Type B pancreatic cell (in vitro differentiated cells): ENCODE measurements around the gene UTS2B. TPM values are rescaled to one million over a fixed set of nuclear protein-coding genes. Genes with fewer than 3 reads are reported as not detected.
"Not testable (repeated sequence)": the region's sequence is repeated elsewhere in the genome, so short reads cannot be mapped to it uniquely, and the experiment has no call there.

ENCODE experiments used
- DNase-seq: peaks from one replicate; pipeline ENCODE4 v3.0.0; 2021; ENCODE audit warnings: mixed read lengths; ENCODE audit not compliant: unreplicated experiment; ENCODE audit errors: extremely low spot score
- H3K27ac Mint-ChIP-seq: 2 replicates; pipeline ENCODE4 v1.8.0; 2021; ENCODE audit warnings: mild to moderate bottlenecking, mixed read lengths
- H3K27me3 Mint-ChIP-seq: 2 replicates; pipeline ENCODE4 v1.8.0; 2021; ENCODE audit warnings: mixed read lengths
- H3K36me3 Mint-ChIP-seq: 2 replicates; pipeline ENCODE4 v1.8.0; 2021; ENCODE audit warnings: mixed read lengths
- H3K4me1 Mint-ChIP-seq: one replicate; pipeline ENCODE4 v1.8.0; 2021; ENCODE audit warnings: mixed read lengths; ENCODE audit not compliant: unreplicated experiment
- H3K4me3 Mint-ChIP-seq: 2 replicates; pipeline ENCODE4 v1.8.0; 2021; ENCODE audit warnings: mild to moderate bottlenecking, mixed read lengths
- H3K9me3 Mint-ChIP-seq: 2 replicates; pipeline ENCODE4 v1.8.0; 2021; ENCODE audit warnings: mixed read lengths
- CTCF ChIP-seq: fragments of 200-600 bp; sonication (generic); conservative IDR thresholded peaks from 2 replicates; pipeline ENCODE4 v1.5.0; 2021; ENCODE audit warnings: antibody characterized with exemption, mild to moderate bottlenecking
- total RNA-seq: library from RNA; stranded (reverse); gene quantifications from 2 replicates; pipeline ENCODE4 v1.2.1, GENCODE V29; 2021; ENCODE audit warnings: low replicate concordance

Gene UTS2B
- total RNA-seq, 1 donor from 2014 or later, result 0.58 TPM

- H3K4me3 Mint-ChIP-seq, result no peak overlapping the region
- no peaks in the 10 kb centered on the region for H3K4me1 Mint-ChIP-seq
- TF ChIP-seq CTCF, result no peak
- H3K36me3 Mint-ChIP-seq, result no peaks in the 10 kb centered on the region
- H3K27me3 Mint-ChIP-seq, result no peaks in the 10 kb centered on the region
- no peak overlapping the region for H3K27ac Mint-ChIP-seq
- no peaks in the 10 kb centered on the region for H3K9me3 Mint-ChIP-seq
- no peak for DNase-seq
Observed at GRCh38 chr3:191246630-191247029, 83.7 kb downstream of the UTS2B start.

DNA sequence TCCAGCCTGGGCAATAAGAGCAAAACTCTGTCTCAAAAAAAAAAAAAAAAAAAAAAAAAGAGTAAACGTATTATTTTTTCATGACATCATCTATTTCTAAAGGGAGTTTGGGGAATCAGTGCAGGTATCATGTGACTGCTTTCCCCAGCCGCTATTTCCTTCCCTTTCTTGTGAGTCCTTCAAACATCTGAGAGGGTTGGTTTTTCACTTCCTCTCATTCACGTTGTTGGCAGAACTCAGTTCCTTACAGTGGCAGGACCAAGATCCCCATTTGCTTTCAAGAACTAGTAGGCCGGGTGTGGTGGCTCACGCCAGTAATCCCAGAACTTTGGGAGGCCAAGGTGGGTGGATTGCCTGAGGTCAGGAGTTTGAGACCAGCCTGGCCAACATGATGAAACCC is 84.3 kb downstream of the UTS2B start:
- H3K4me3 Mint-ChIP-seq, H3K9me3 Mint-ChIP-seq, H3K27me3 Mint-ChIP-seq, DNase-seq, H3K27ac Mint-ChIP-seq, H3K36me3 Mint-ChIP-seq, H3K4me1 Mint-ChIP-seq: not testable (repeated sequence)

DNA sequence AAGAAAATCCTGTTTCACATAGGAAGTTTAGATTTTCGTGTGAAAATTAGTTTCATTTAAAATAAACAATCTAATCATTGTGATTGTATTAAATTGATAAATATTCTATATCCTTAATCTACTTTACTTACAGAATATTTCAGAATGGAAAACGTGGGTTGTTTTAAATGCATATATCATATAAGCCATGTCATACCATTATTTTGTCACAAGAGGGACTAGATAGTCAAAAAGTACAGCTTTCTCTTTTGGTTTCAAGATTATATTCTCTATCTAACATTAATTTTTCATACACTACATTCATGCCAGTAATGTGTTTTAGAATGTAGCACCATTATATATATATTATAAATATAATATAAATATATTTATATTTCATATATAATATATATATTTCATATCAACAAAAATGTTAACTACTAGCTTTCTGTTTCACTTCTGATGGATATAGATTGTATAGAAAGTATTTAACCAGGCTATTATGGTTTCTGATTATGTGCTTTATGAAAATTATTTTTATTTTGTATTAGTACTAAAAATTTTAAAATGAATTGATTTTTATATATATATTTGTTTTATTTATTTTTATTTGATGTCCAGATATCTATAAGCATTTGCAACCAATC is 86.0 kb downstream of the UTS2B start:
- Mint-ChIP-seq H3K4me3 (no peak overlapping the region), H3K27me3 (no peaks in the 10 kb centered on the region), H3K9me3 (no peaks in the 10 kb centered on the region), H3K36me3 (no peaks in the 10 kb centered on the region), H3K27ac (no peak overlapping the region), H3K4me1 (no peaks in the 10 kb centered on the region)
- DNase-seq, result no peak
- TF ChIP-seq CTCF, result peak; percentile 72

GRCh38 chr3:191240486-191240885 is 89.8 kb downstream of the UTS2B start:
- no peak for TF ChIP-seq CTCF
- Mint-ChIP-seq H3K4me3 (no peak overlapping the region), H3K27ac (no peak overlapping the region), H3K27me3 (no peaks in the 10 kb centered on the region), H3K4me1 (no peaks in the 10 kb centered on the region), H3K36me3 (no peaks in the 10 kb centered on the region), H3K9me3 (no peaks in the 10 kb centered on the region)
- no peak for DNase-seq

DNA sequence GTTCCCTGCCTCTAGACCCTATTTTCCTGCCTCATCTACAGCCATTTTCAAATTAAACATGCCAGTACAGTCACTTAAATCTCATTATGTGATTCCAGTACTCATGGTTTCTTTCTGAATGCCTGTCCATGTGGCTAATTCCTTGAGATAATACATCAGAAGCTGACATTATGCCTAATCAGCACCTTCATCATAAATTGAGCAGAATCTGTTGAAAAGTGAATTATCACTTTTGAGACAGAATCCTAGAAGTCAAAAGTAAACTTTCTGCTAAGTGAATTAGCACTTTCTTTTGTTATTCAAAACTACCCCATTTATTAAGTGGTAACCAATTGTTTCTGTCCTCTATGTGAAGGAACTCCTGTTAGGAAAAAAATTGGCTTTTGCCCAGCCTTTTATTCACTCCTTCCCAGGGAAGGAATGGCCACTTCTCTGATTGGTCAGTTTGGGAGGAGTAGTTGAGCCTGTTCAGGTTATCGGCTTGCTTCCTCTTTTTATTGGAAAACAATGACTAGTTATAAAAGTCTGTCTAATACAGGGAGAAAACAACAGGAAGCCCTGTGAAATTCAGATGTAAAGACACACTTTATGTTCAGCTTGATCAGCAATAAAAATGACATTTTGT is 90.8 kb downstream of the UTS2B start:
- H3K4me1 Mint-ChIP-seq, result no peaks in the 10 kb centered on the region
- no peak overlapping the region for H3K27ac Mint-ChIP-seq
- no peak overlapping the region for H3K4me3 Mint-ChIP-seq
- no peaks in the 10 kb centered on the region for H3K27me3 Mint-ChIP-seq
- no peak for TF ChIP-seq CTCF
- no peak for DNase-seq
- H3K36me3 Mint-ChIP-seq, result no peaks in the 10 kb centered on the region
- no peaks in the 10 kb centered on the region for H3K9me3 Mint-ChIP-seq

DNA sequence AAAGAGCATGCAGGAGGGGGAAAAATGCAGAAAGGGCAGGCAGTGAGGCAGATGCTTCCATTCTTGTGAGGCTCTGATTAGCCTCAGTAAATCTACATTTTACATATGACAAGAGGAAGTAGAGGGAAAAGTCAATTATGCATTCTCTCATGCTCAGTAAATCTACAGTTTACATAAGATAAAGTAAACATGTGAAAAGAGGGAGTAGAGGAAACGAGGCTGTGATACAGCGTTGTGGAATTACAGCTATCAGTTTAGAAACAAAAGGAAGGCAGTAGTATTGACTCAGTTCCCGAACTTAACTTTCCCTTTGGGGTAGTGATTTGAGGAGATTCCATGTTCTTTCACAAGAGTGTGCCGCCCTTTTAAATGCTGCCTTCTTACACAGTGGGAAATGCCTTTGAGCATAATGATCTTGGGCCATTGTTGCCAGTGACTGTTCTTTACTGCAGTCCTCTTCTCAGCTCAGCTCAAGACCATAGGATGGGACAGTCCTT is 92.0 kb downstream of the UTS2B start:
- H3K27me3 Mint-ChIP-seq, result no peaks in the 10 kb centered on the region
- no peaks in the 10 kb centered on the region for H3K4me1 Mint-ChIP-seq
- no peak for TF ChIP-seq CTCF
- H3K36me3 Mint-ChIP-seq, result no peaks in the 10 kb centered on the region
- DNase-seq, result no peak
- H3K27ac Mint-ChIP-seq, result no peak overlapping the region
- no peak overlapping the region for H3K4me3 Mint-ChIP-seq
- no peaks in the 10 kb centered on the region for H3K9me3 Mint-ChIP-seq
